ENCODE data around the gene FBXW5.

DNA sequence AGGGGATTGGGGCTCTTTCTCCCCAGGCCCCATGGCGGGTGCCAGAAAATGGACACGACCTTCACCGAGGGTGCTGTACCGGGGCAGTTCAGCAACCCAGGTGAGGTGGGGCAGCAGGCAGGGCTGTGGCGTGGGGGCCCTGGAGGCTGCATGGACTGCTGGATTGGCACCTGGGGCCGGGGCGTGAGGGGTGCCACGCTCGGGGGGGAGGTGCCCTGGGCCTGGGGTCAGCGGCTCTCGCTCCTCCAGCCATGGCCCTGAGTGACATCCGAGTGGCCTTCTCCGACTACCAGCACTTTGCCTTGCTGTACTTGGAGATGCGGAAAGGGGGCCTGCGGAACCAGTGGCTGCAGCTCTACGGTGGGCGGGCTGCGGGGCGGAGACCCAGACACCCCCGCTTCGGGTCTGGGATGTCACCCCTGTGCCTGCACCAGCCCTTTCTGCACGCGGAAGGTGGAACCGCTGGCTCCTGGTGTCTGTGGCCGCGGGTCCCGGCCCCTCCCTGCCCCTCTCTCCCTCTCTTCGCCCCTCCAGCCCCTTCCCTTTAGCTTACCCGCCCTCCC, 40.0 kb upstream of the FBXW5 start:
- no peak for TF ChIP-seq POLR2A (IDR thresholded peaks at IDR 0.05; ENCODE audit: low read depth, low read length)
- no peak for TF ChIP-seq TAF1 (IDR thresholded peaks at IDR 0.05; ENCODE audit: low read depth, low read length)
- TF ChIP-seq POLR2AphosphoS5 (IDR thresholded peaks at IDR 0.05; ENCODE audit: low read depth, low read length), result no peak
- TF ChIP-seq POU2F2 (IDR thresholded peaks at IDR 0.05; ENCODE audit: low read depth, low read length), result no peak
- TF ChIP-seq SPI1 (IDR thresholded peaks at IDR 0.05; ENCODE audit: low read depth, low read length), result no peak
- no peak for TF ChIP-seq PAX5 (IDR thresholded peaks at IDR 0.05; ENCODE audit: insufficient read depth, low read length, severe bottlenecking)

All from GM12891 (cell line).